Measurements from ENCODE around the gene MRPL38.

- TF ChIP-seq, protein P1, sequence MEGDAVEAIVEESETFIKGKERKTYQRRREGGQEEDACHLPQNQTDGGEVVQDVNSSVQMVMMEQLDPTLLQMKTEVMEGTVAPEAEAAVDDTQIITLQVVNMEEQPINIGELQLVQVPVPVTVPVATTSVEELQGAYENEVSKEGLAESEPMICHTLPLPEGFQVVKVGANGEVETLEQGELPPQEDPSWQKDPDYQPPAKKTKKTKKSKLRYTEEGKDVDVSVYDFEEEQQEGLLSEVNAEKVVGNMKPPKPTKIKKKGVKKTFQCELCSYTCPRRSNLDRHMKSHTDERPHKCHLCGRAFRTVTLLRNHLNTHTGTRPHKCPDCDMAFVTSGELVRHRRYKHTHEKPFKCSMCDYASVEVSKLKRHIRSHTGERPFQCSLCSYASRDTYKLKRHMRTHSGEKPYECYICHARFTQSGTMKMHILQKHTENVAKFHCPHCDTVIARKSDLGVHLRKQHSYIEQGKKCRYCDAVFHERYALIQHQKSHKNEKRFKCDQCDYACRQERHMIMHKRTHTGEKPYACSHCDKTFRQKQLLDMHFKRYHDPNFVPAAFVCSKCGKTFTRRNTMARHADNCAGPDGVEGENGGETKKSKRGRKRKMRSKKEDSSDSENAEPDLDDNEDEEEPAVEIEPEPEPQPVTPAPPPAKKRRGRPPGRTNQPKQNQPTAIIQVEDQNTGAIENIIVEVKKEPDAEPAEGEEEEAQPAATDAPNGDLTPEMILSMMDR (IDR thresholded peaks at IDR 0.05) = no peak
- no peak for TF ChIP-seq POLR2AphosphoS5 (IDR thresholded peaks at IDR 0.05; ENCODE audit: insufficient read depth in 1 of 2, low read depth in 1 of 2)
These were observed 42.8 kb downstream of the MRPL38 start for GRCh38 chr17:75861927-75862317.
